Mesothelial cell of epicardium (in vitro differentiated cells): ENCODE results near the gene ADAM11. TPM values are rescaled to one million over a fixed set of nuclear protein-coding genes. Genes with fewer than 3 reads are reported as not detected.
"Not testable (repeated sequence)": the region's sequence is repeated elsewhere in the genome, so short reads cannot be mapped to it uniquely, and the experiment has no call there.

ENCODE experiments used
- DNase-seq, 2 experiments: peaks; one replicate each; pipeline ENCODE4 v3.0.0; 2021; ENCODE audit warnings: low spot score in 2 of 2; ENCODE audit not compliant: unreplicated experiment in 2 of 2
- H3K27ac Mint-ChIP-seq: 2 replicates; pipeline ENCODE4 v1.8.0; 2021; ENCODE audit warnings: mixed read lengths
- H3K27me3 Mint-ChIP-seq: 2 replicates; pipeline ENCODE4 v1.8.0; 2021; ENCODE audit warnings: low read depth, mixed read lengths
- H3K36me3 Mint-ChIP-seq: 2 replicates; pipeline ENCODE4 v1.8.0; 2021; ENCODE audit warnings: mixed read lengths
- H3K4me1 Mint-ChIP-seq: 2 replicates; pipeline ENCODE4 v1.8.0; 2021; ENCODE audit warnings: mixed read lengths
- H3K4me3 Mint-ChIP-seq: 2 replicates; pipeline ENCODE4 v1.8.0; 2021; ENCODE audit warnings: mild to moderate bottlenecking, moderate library complexity, mixed read lengths
- H3K9me3 Mint-ChIP-seq: 2 replicates; pipeline ENCODE4 v1.8.0; 2021; ENCODE audit warnings: mixed read lengths
- total RNA-seq: library from RNA; stranded (reverse); gene quantifications from 3 replicates; pipeline ENCODE4 v1.2.1, GENCODE V29; 2021
- TF ChIP-seq, protein P1 (sequence below): fragments of 200-600 bp; sonication (generic); IDR thresholded peaks from one replicate; pipeline ENCODE4 v1.5.0; 2021; ENCODE audit warnings: antibody characterized with exemption; ENCODE audit not compliant: unreplicated experiment

The ADAM11 gene
- total RNA-seq, 1 donor from 2014 or later = 8.5 TPM

DNA sequence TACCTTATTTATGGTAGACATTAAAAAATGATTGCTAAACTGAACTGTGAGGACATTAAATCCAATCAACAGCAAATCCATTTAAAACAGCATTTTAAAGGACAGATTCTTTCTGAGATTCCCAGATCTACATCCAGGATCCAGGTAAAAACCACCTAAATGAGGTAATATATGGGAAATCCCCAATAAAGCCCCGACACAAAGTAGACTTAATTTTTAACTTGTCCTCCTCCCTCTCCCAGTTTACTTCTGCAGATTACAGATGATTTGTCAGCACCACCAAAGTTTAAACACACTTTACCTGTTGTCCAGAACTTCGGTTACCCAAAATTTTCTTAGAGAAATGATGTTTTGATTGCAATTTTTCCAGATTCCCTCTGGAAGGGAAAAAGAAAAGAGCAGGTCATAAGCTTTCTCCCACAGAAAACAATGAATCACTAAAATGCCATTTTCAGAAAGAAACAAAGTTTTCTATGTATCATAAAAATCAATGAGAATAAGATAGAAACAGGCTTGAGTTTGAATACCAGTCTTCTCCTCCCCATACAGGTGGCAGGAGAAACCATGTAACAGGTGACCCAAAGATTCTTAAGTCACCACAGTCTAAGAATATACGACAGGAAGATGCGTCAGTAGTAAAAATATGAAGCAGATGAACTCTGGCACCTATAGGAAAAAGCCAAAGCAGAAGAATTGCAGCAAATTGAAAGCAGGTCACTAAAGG, 48.5 kb downstream of the ADAM11 start:
- no peak for DNase-seq
- no peak overlapping the region for H3K27ac Mint-ChIP-seq
- H3K9me3 Mint-ChIP-seq = no peaks in the 10 kb centered on the region
- H3K4me1 Mint-ChIP-seq = no peaks in the 10 kb centered on the region
- no peaks in the 10 kb centered on the region for H3K27me3 Mint-ChIP-seq
- H3K4me3 Mint-ChIP-seq = no peak overlapping the region
- TF ChIP-seq, protein P1, sequence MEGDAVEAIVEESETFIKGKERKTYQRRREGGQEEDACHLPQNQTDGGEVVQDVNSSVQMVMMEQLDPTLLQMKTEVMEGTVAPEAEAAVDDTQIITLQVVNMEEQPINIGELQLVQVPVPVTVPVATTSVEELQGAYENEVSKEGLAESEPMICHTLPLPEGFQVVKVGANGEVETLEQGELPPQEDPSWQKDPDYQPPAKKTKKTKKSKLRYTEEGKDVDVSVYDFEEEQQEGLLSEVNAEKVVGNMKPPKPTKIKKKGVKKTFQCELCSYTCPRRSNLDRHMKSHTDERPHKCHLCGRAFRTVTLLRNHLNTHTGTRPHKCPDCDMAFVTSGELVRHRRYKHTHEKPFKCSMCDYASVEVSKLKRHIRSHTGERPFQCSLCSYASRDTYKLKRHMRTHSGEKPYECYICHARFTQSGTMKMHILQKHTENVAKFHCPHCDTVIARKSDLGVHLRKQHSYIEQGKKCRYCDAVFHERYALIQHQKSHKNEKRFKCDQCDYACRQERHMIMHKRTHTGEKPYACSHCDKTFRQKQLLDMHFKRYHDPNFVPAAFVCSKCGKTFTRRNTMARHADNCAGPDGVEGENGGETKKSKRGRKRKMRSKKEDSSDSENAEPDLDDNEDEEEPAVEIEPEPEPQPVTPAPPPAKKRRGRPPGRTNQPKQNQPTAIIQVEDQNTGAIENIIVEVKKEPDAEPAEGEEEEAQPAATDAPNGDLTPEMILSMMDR = no peak
- H3K36me3 Mint-ChIP-seq = peaks cover 17% of the 10 kb centered on the region

- no peak for DNase-seq
- H3K4me1 Mint-ChIP-seq = no peaks in the 10 kb centered on the region
Measured at GRCh38 chr17:44807817-44808155, 49.0 kb downstream of the ADAM11 start.

GRCh38 chr17:44808156-44808555, 49.4 kb downstream of the ADAM11 start:
- Mint-ChIP-seq H3K4me1 (no peaks in the 10 kb centered on the region), H3K36me3 (peaks cover 13% of the 10 kb centered on the region), H3K4me3 (no peak overlapping the region), H3K27me3 (no peaks in the 10 kb centered on the region), H3K27ac (no peak overlapping the region), H3K9me3 (no peaks in the 10 kb centered on the region)
- DNase-seq = no peak
- TF ChIP-seq, protein P1 = no peak

More at GRCh38 chr17:44807817-44808155, 49.0 kb downstream of the ADAM11 start:
- TF ChIP-seq, protein P1 = no peak
- H3K27ac Mint-ChIP-seq = no peak overlapping the region
- H3K36me3 Mint-ChIP-seq = peaks cover 15% of the 10 kb centered on the region
- H3K27me3 Mint-ChIP-seq = no peaks in the 10 kb centered on the region
- H3K4me3 Mint-ChIP-seq = no peak overlapping the region
- no peaks in the 10 kb centered on the region for H3K9me3 Mint-ChIP-seq

- not testable (repeated sequence) for H3K27me3 Mint-ChIP-seq, H3K4me3 Mint-ChIP-seq
Measured at GRCh38 chr17:44808656-44809388, 50.0 kb downstream of the ADAM11 start.

DNA sequence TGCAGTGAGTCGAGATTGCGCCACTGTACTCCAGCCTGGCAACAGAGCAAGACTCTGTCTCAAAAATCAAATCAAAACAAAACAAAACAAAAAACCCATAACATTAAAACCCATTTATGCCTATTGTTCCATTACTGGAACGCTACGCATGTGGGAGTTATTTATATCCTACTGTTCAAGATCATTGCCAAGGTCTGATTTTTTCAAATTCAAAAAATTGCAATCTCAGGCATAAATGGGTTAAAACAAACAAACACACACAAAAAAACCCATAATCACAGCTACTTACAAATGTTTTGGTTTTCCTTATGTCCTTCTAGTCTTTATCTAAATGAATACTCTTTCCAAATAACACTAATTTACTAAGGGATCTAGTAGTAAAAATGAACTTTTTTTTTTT, 53.5 kb downstream of the ADAM11 start:
- H3K27ac Mint-ChIP-seq = no peak overlapping the region
- DNase-seq = no peak
- no peaks in the 10 kb centered on the region for H3K4me1 Mint-ChIP-seq
- no peaks in the 10 kb centered on the region for H3K27me3 Mint-ChIP-seq
- H3K4me3 Mint-ChIP-seq = no peak overlapping the region
- peaks cover under 1% of the 10 kb centered on the region for H3K36me3 Mint-ChIP-seq
- TF ChIP-seq, protein P1 = no peak
- no peaks in the 10 kb centered on the region for H3K9me3 Mint-ChIP-seq

More at GRCh38 chr17:44808656-44809388, 50.0 kb downstream of the ADAM11 start:
- not testable (repeated sequence) for DNase-seq, H3K4me1 Mint-ChIP-seq, H3K27ac Mint-ChIP-seq, H3K9me3 Mint-ChIP-seq
- H3K36me3 Mint-ChIP-seq = peaks cover 13% of the 10 kb centered on the region

DNA sequence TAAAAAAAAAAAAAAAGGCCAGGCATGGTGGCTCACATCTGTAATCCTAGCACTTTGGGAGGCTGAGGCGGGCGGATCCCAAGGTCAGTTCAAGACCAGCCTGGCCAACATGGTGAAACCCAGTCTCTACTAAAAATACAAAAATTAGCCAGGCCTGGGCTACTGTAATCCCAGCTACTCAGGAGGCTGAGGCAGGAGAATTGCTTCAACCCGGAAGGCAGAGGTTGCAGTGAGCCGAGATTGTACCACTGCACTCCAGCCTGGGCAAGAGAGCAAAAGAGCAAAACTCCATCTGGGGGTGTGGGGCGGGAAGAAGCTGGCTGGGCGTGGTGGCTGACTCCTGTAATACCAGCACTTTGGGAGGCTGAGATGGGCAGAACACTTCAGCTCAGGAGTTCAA, 59.7 kb downstream of the ADAM11 start:
- H3K36me3 Mint-ChIP-seq, H3K27ac Mint-ChIP-seq, H3K9me3 Mint-ChIP-seq, H3K4me1 Mint-ChIP-seq, H3K27me3 Mint-ChIP-seq, DNase-seq, H3K4me3 Mint-ChIP-seq: not testable (repeated sequence)
